Tibial nerve (tissue), 4 donors: ENCODE data around the gene XKR8. TPM values are rescaled to one million over a fixed set of nuclear protein-coding genes. Genes with fewer than 3 reads are reported as not detected.

ENCODE experiments used
- DNase-seq, 2 donors: peaks; one replicate each; pipeline ENCODE4 v3.0.0-alpha.2; 2019; ENCODE audit warnings: low spot score in 2 of 2
- H3K27ac ChIP-seq, 4 donors: fragments of 200-600 bp; sonication (generic) in 3 of 4; one replicate each; pipeline ENCODE4 v1.5.1; 2017 to 2019; ENCODE audit warnings: mild to moderate bottlenecking in 1 of 4
- H3K27me3 ChIP-seq, 2 donors: fragments of 200-600 bp; sonication (generic) in 1 of 2; one replicate each; pipeline versions ENCODE4 v1.5.1 to v1.6.0; 2017 to 2019
- H3K36me3 ChIP-seq, 3 donors: fragments of 200-600 bp; sonication (generic); one replicate each; pipeline ENCODE4 v1.5.1; 2018 to 2019
- H3K4me1 ChIP-seq, 4 donors: fragments of 200-600 bp; sonication (generic) in 3 of 4; one replicate each; pipeline ENCODE4 v1.5.1; 2017 to 2019
- H3K4me3 ChIP-seq, 4 donors: fragments of 200-600 bp; sonication (generic) in 3 of 4; one replicate each; pipeline ENCODE4 v1.5.1; 2017 to 2019; ENCODE audit warnings: mild to moderate bottlenecking in 1 of 4, moderate library complexity in 1 of 4
- H3K9me3 ChIP-seq, 4 donors: fragments of 200-600 bp; sonication (generic) in 3 of 4; one replicate each; pipeline ENCODE4 v1.5.1; 2017 to 2019
- EP300 ChIP-seq, 2 donors: sonication (generic); formaldehyde crosslinking; IDR thresholded peaks; one replicate each; pipeline ENCODE4 v1.6.1; 2017; ENCODE audit warnings: antibody characterized with exemption in 2 of 2, mild to moderate bottlenecking in 1 of 2
- POLR2A ChIP-seq, 2 donors: fragments of 450-650 bp; IDR thresholded peaks; one replicate each; pipeline ENCODE4 v1.6.1; 2017; ENCODE audit warnings: antibody characterized with exemption in 2 of 2, mild to moderate bottlenecking in 2 of 2, moderate library complexity in 2 of 2
- WGBS, 2 donors: methylation state at CpG; one replicate each; pipeline ENCODE4 v1.1.5; 2018; 5-methylcytosine and 5-hydroxymethylcytosine counted together
- total RNA-seq, 4 donors: library from RNA; depleted of rRNA; stranded (reverse); fragments of >200 nt; gene quantifications; one replicate each; pipeline ENCODE4 v1.1.0, GENCODE V29; 2016
- TF ChIP-seq, protein P1 (sequence below), 5 experiments: fragments of 200-600 bp in 3 of 5; fragments of 450-650 bp in 2 of 5; sonication (generic) in 3 of 5; IDR thresholded peaks; one replicate each; pipeline ENCODE4 v1.5.1; 2016 to 2019; ENCODE audit warnings: antibody characterized with exemption in 5 of 5, mild to moderate bottlenecking in 3 of 5, moderate library complexity in 2 of 5

Gene XKR8
- total RNA-seq, 4 donors from 2014 or later, result 5.1 to 7.5 (median 7.3) TPM

DNA sequence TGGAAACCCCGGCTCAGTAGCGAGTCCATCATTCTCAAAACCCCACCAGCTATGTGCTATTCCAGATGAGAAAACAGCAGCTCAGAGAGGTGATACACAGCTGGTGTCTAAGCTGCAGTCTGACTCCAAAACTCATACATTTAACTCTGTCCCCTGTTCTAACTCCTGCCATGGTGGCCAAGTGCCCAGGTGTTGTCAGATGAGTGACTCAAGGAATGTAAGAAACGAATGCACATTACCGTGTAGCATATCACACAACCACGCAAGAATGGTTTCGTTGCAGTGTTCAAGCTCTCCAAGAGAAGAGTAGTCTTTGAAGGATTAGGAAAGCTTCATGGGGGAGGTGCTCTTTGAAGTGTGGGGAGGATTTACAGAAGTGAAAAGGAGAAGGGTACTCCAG is 4.7 kb upstream of the XKR8 start:
- Histone ChIP-seq H3K9me3 (no peaks in the 10 kb centered on the region), H3K27me3 (no peaks in the 10 kb centered on the region), H3K4me1 (peaks cover 0 to 9% (median 1%) of the 10 kb centered on the region in 4 donors), H3K36me3 (no peaks in the 10 kb centered on the region), H3K27ac (no peak overlapping the region), H3K4me3 (no peak overlapping the region)
- TF ChIP-seq POLR2A (IDR thresholded peaks at IDR 0.05) (no peak), EP300 (IDR thresholded peaks at IDR 0.05) (no peak)
- TF ChIP-seq, protein P1, sequence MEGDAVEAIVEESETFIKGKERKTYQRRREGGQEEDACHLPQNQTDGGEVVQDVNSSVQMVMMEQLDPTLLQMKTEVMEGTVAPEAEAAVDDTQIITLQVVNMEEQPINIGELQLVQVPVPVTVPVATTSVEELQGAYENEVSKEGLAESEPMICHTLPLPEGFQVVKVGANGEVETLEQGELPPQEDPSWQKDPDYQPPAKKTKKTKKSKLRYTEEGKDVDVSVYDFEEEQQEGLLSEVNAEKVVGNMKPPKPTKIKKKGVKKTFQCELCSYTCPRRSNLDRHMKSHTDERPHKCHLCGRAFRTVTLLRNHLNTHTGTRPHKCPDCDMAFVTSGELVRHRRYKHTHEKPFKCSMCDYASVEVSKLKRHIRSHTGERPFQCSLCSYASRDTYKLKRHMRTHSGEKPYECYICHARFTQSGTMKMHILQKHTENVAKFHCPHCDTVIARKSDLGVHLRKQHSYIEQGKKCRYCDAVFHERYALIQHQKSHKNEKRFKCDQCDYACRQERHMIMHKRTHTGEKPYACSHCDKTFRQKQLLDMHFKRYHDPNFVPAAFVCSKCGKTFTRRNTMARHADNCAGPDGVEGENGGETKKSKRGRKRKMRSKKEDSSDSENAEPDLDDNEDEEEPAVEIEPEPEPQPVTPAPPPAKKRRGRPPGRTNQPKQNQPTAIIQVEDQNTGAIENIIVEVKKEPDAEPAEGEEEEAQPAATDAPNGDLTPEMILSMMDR (IDR thresholded peaks at IDR 0.05), result no peak
- DNase-seq, result no peak
- 88 to 90% methylated on average over 6 of the region's 6 CpGs for WGBS, 2 donors

DNA sequence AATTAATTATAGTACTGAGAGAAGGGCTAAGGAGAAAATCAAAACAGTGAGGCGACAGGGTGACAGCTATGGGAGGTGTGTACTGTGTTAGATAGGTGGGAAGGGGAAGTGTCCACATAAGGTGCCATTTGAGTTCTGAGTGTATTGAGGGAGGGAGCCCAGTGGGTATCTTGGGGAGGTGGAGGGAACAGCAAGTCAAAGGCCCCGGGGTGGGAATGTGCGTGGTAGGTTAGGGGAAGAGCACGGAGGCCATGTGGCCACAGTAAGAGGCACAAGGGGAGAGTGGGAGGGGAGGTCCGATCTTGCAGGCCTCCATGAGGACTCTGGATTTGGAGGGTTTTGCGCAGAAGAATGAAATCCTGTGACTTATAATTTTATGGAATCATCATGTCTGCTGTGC is 3.0 kb upstream of the XKR8 start:
- Histone ChIP-seq H3K4me1 (peaks cover 0 to 26% (median 14%) of the 10 kb centered on the region in 4 donors), H3K27ac (no peak overlapping the region), H3K4me3 (no peak overlapping the region), H3K9me3 (no peaks in the 10 kb centered on the region), H3K36me3 (no peaks in the 10 kb centered on the region), H3K27me3 (no peaks in the 10 kb centered on the region)
- no peak for TF ChIP-seq POLR2A (IDR thresholded peaks at IDR 0.05)
- no peak for TF ChIP-seq EP300 (IDR thresholded peaks at IDR 0.05)
- TF ChIP-seq, protein P1 (IDR thresholded peaks at IDR 0.05), result no peak
- DNase-seq, result no peak
- WGBS, 2 donors, result 75 to 80% methylated on average over 6 of the region's 6 CpGs

DNA sequence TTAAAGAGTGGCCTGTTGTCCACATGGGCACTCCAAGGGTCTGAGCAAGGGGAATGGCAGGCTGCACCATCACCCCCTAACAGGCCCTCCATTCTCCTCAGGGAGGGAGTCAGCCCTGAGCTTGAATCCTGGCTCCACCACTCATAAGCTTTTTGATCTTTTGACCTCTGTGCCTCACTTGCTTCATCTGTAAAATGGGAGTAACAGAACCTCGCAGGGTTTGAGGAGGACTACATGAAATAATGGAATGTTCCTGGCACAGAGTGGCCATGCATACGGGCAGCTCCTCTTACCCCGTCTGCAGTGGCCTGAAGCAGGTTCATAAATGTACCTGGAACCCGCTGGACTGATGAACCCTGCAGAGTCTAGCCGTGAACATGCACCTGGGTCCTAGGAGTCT is 2.1 kb upstream of the XKR8 start:
- H3K4me1 ChIP-seq, result peaks cover 0 to 31% (median 14%) of the 10 kb centered on the region in 4 donors
- TF ChIP-seq, protein P1 (IDR thresholded peaks at IDR 0.05), result no peak
- no peak for TF ChIP-seq EP300 (IDR thresholded peaks at IDR 0.05)
- no peak for TF ChIP-seq POLR2A (IDR thresholded peaks at IDR 0.05)
- H3K27ac ChIP-seq, result no peak overlapping the region
- 93 to 96% methylated on average over 5 of the region's 5 CpGs for WGBS, 2 donors
- no peak for DNase-seq
- H3K36me3 ChIP-seq, result no peaks in the 10 kb centered on the region
- H3K9me3 ChIP-seq, result no peaks in the 10 kb centered on the region
- no peak overlapping the region for H3K4me3 ChIP-seq
- H3K27me3 ChIP-seq, result no peaks in the 10 kb centered on the region

DNA sequence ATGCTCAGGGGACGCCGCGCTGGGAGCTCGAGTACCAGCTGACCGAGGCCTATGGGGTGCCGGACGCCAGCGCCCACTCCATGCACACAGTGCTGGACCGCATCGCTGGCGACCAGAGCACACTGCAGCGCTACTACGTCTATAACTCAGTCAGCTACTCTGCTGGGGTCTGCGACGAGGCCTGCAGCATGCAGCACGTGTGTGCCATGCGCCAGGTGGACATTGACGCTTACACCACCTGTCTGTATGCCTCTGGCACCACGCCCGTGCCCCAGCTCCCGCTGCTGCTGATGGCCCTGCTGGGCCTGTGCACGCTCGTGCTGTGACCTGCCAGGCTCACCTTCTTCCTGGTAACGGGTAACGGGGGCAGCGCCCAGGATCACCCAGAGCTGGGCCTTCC is 1.3 kb upstream of the XKR8 start:
- H3K9me3 ChIP-seq, result no peaks in the 10 kb centered on the region
- peaks cover 0 to 7% (median 0%) of the 10 kb centered on the region in 3 donors for H3K36me3 ChIP-seq
- H3K27ac ChIP-seq, result no peak overlapping the region
- no peak overlapping the region for H3K4me3 ChIP-seq
- DNase-seq, result no peak
- peaks cover 0 to 31% (median 14%) of the 10 kb centered on the region in 4 donors for H3K4me1 ChIP-seq
- WGBS, 2 donors, result 97% methylated on average over 22 to 26 of the region's 26 CpGs
- no peaks in the 10 kb centered on the region for H3K27me3 ChIP-seq
- TF ChIP-seq EP300 (IDR thresholded peaks at IDR 0.05) (no peak), POLR2A (IDR thresholded peaks at IDR 0.05) (no peak)
- TF ChIP-seq, protein P1 (IDR thresholded peaks at IDR 0.05), result no peak

DNA sequence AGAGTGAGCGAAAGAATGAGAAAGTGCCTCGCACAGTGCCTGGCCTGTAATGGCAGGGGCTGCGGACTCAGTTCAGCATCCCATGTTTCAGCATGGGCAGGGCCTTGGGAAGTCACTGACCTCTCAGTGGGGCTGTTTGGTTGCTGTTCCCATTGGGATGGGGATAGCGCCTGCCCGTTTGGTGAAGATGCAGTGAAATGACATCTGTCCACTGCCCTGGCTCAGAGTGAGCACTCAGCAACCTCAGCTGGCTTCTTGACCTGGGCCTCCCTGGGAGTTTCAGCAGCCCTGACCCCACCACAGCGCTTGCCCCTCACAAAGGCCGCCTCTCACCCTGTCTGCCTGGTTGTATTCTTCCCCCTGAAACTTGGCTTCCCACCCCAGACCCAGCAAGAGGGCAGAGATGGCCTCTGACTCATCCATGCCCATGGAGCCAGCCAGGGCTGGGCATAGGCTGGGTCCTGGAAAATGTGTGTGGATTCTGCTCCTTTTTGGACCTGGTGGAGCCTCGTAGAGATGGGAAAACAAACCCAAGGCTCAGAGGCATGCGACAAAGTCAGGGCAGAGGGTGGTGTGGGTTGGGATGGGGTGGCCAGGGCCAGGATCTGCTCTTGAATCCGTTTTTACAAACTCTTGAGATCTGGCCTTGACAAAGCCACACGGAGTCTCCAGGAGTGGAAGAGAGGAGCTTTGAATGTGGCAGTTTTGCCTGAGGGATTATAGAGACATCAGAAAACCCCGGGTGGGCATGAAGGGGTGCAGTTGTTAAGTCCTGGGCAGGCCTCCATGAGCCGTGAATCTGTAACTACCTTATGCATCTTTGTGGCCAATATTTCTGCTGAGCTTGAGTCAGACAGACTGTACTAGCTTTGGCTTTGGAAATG is 1.2 kb downstream of the XKR8 start:
- WGBS, 2 donors, result 34 to 43% methylated on average over 13 of the region's 13 CpGs
- H3K36me3 ChIP-seq, result peaks cover 0 to 30% (median 5%) of the 10 kb centered on the region in 3 donors
- TF ChIP-seq POLR2A (IDR thresholded peaks at IDR 0.05) (no peak), EP300 (IDR thresholded peaks at IDR 0.05) (no peak)
- TF ChIP-seq, protein P1 (IDR thresholded peaks at IDR 0.05), result no peak
- no peaks in the 10 kb centered on the region for H3K27me3 ChIP-seq
- no peak for DNase-seq
- H3K4me1 ChIP-seq, result peaks cover 0 to 31% (median 14%) of the 10 kb centered on the region in 4 donors
- peak overlapping the region; percentile 64 to 82 (median 70) for H3K4me3 ChIP-seq
- H3K9me3 ChIP-seq, result no peaks in the 10 kb centered on the region
- H3K27ac ChIP-seq, result peak overlapping the region in 3 of 4 donors; percentile 87 to 90 (median 88)
